GM19238 (cell line): Measurements from ENCODE around the gene RUFY1.

ENCODE experiments used
- DNase-seq: peaks from one replicate; pipeline ENCODE4 v3.0.0; 2011; ENCODE audit warnings: low spot score; ENCODE audit not compliant: insufficient read length

RUFY1 gene

GRCh38 chr5:179605026-179605833 lies 54.9 kb downstream of the RUFY1 start:
- DNase-seq = no peak

- no peak for DNase-seq
These were observed 55.9 kb downstream of the RUFY1 start for GRCh38 chr5:179606071-179606909.

GRCh38 chr5:179606910-179607159 lies 56.5 kb downstream of the RUFY1 start:
- DNase-seq = no peak

DNA sequence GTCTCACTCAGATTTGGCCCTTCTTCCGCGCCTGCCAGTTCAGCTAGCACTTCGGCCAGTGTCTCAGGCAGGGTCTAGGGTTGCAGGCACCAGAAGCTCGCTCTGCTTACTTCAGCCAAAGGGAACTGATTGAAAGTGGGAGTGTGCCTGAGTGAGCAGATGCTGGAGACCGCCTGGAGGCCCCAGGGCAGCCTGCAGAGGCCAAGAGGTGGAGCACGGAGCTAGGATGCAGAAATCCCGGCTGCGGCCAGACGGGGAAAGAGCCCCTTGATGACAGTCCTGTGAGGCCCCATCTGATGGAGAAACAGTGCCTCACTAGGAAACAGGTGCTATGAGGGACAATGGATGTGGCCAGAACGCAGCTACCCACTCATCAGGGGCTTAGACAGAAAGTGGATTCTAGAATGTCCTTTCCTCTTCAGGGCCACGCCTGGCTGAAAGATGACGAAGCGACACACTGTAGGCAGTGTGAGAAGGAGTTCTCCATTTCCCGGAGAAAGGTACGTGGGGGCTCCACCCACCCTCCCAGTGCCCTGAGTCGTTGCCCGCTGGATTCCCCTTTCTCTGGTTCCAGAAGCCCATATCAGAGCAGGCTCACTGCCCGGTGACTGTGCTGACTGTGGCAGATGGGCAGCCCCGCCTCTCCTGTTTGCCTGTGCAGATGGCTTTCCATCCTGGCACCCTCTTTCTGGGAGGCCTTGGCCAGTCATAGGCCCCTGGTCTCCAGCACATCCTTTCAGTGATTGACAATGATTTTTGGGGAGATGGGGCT lies 57.0 kb downstream of the RUFY1 start:
- no peak for DNase-seq

GRCh38 chr5:179608131-179608581 lies 57.8 kb downstream of the RUFY1 start:
- DNase-seq = no peak

DNA sequence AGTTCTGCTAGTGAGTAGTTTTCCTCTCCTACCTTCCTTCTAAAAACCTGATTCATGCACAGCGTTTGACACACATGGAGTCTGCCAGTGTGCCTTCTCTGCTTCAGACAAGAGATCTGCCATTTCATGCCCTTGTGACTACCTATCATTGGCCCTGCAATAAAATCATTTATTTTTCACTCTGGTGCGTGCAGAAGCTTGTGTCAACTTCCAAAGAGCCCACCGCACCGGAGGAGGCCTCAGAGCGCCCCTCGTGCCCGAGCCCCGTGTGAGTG lies 59.4 kb downstream of the RUFY1 start:
- no peak for DNase-seq

- no peak for DNase-seq
These were observed 60.0 kb downstream of the RUFY1 start for GRCh38 chr5:179610109-179610902.

DNA sequence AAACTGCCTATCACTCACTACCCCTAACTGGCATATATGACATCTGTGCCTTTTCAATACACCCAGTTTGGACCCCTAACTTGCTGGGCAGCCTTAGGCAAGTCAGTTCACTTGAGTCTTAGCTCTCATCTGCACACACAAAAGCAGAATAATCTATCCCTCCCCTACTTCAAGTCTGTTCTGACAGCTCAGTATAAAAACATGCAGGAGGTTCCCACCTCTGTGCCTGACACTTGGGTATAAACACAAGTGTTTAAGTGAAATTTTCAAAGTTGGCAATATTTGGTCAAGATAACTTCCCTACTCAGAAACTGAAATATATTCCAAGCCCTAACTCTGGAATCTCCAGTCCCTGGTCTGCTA lies 60.5 kb downstream of the RUFY1 start:
- DNase-seq = no peak

DNA sequence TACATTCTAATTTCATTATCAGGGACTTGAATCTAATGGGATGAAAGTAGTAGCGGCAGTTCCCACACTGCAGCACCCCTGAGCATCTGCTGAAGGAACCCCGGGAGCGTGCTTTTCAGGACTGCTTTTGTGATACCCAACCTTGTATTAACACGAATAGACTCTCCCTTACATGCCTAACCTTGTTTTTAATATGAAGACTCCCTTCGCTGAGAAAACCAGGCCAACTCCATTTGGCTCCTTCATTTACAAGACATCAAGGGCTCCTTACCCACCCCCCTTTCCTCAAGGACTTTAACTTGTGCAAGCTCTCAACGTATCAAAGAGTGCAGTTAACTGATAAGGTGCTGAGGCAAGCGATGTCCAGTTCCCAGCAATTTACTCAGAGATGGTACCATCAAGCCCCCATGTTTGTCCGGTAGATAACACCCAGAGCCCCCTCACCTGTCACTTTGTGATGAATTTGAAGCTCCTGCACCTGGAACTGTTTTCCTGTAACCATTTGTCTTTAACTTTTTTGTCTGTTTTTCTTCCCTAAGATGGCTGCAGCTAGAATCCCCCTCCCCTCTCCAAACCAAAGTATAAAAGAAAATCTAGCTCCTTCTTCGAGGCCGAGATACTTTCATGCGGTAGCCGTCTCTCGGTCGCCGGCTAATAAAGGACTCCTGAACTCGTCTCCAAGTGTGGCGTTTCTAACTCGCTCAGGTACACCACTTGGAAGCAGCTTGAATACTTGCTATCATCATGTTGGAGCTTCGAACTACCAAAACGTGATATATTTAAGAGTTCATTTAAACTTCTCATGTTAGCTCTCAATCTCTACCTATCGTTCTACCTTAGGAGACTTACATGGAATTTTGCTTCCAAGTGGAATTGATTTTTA lies 62.5 kb downstream of the RUFY1 start:
- DNase-seq = no peak

DNA sequence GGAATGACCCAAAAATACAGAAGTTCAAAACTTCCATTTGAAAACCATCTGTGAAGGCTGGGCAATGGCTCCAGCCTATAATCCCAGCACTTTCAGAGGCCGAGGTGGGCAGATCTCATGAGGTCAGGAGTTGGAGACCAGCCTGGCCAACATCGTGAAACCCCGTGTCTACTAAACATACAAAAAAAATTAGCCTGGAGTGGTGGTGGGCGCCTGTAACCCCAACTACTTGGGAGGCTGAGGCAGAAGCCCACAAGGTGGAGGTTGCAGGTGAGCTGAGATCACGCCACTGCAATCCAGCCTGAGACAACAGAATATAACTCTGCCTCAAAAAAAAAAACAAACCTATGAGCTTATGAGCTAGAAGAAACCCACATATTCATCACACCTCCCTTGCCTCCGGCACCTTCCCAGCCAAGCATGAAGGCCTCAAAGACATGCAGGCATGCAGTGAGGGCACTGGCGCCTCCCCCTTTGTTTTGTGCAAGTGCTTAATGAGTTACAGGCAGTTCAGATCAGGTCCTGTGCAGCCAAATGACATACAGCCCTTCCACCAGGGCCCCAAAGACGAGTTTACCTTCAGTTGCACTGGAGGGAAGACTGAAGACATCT lies 63.2 kb downstream of the RUFY1 start:
- no peak for DNase-seq

- no peak for DNase-seq
These were observed 64.4 kb downstream of the RUFY1 start for GRCh38 chr5:179614745-179615144.

DNA sequence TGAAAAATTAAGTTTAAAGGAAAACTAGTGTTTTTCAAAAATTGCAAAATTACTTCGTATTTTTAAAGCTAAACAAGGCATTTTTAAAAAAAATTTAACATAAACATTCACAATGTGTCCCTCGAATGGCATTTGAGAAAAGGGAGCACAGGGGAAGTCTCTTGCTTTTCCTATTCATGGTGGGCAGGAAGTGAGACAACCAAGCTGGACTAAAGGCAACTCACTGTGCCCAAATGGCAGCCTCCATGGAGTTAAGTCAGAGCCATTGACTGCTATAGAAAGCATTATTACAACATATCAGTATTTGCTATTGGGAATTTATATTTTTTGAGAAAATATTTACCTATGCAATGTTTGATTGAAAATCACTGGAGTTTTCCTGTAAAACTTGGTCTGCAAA lies 64.8 kb downstream of the RUFY1 start:
- DNase-seq = no peak

GRCh38 chr5:179616002-179616594 lies 65.7 kb downstream of the RUFY1 start:
- DNase-seq = no peak

GRCh38 chr5:179617930-179618329 lies 67.6 kb downstream of the RUFY1 start:
- DNase-seq = no peak

- no peak for DNase-seq
These were observed 68.7 kb downstream of the RUFY1 start for GRCh38 chr5:179618923-179619554.

DNA sequence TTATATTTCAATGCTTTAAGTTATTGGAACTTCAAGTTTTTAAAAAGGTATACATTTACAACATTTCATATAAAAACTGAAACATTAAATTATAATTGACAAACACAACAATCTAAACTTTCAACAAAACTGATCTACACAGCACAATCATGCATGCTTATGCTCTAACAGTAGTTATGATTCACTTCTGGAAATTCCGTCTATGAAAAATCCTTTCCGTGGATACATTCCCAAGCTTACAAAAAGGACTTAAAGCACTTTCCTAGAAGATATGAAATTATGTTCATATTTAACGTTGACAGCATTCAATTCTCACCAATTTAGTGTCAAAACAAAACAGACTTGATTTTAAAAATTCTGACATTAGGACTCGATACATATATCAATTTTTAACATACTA lies 69.4 kb downstream of the RUFY1 start:
- no peak for DNase-seq

DNA sequence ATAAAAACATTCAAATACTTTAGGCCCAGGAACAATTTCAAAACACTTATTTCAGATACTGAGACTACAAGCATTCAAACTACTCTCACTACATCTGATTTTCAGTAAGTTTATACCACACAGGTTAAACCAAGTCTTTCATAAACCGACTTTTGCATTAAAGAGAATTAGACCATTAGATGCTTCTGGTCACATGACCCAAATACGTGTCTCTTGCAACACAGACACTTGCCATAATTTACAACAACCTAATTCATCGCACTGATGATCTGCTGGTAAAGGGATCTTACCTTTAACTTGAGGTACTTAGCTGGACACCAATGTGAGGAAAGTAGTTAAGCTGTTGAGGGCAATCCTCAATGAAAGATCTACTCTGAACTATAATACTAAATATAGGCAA lies 69.9 kb downstream of the RUFY1 start:
- no peak for DNase-seq

GRCh38 chr5:179620703-179621350 lies 70.5 kb downstream of the RUFY1 start:
- no peak for DNase-seq
